ENCODE results near the gene SETBP1. TPM values are rescaled to one million over a fixed set of nuclear protein-coding genes. Genes with fewer than 3 reads are reported as not detected.

SETBP1 gene
- polyA plus RNA-seq, 1 experiment = 2.9 TPM

DNA sequence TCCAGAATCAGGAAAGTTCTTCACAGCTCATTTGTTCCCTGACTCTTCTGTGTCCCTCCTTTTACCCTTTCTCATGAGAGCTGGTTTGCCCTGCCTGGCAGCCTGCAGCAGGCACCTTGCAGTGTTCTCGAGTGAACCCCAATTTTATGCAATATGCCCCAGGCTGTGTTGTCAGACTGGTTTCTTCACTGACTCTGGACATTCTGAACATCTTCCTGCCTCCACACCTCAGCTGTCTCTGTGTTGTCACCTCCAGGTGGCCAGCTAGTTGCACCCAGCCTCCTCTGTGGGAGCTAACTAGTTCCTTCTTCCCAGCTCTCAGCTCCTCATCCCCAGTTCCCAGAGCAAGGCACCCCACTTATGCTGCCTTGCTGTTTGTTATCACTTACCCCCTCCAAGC is 5.5 kb downstream of the SETBP1 start:
- CTCF ChIA-PET = interaction anchor here (0.6 kb wide), 1 partner anchor 1087 kb away, joined by 3 read pairs; no protein-coding TSS in a partner anchor
- no peak overlapping the region for H3K4me3 ChIP-seq (ENCODE audit: low read depth, low read length)
- no peak for DNase-seq (ENCODE audit: low read depth)
- TF ChIP-seq, protein P1, sequence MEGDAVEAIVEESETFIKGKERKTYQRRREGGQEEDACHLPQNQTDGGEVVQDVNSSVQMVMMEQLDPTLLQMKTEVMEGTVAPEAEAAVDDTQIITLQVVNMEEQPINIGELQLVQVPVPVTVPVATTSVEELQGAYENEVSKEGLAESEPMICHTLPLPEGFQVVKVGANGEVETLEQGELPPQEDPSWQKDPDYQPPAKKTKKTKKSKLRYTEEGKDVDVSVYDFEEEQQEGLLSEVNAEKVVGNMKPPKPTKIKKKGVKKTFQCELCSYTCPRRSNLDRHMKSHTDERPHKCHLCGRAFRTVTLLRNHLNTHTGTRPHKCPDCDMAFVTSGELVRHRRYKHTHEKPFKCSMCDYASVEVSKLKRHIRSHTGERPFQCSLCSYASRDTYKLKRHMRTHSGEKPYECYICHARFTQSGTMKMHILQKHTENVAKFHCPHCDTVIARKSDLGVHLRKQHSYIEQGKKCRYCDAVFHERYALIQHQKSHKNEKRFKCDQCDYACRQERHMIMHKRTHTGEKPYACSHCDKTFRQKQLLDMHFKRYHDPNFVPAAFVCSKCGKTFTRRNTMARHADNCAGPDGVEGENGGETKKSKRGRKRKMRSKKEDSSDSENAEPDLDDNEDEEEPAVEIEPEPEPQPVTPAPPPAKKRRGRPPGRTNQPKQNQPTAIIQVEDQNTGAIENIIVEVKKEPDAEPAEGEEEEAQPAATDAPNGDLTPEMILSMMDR (IDR thresholded peaks at IDR 0.05; ENCODE audit: insufficient read depth, low read depth, low read length) = no peak
- no peaks in the 10 kb centered on the region for H3K36me3 ChIP-seq (ENCODE audit: control insufficient read depth, insufficient read depth, low read length)
- POLR2A ChIA-PET = no interaction called here
- H3K27me3 ChIP-seq (ENCODE audit: control insufficient read depth, insufficient read depth, low read length) = no peaks in the 10 kb centered on the region; the same call in 1 of the 2 replicates

DNA sequence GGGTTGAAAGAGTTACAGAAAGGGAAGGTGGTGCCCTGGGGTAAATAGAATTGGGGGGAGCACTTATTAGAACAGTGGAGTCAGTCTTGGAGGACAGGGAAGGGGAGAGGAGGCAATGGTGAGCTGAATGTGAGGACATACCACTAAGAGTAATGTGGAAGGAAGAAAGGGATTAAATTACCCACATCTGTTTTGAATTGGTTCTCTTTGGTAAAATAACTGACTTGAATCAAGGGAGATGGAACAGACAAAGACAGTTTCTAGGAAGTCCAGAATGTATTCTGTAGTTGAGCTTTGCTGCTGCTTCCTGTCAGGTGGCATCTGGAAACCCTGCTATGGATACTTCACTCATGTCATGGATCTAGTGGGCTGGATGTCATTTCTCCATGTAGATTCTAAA is 6.7 kb downstream of the SETBP1 start:
- H3K4me3 ChIP-seq (ENCODE audit: low read depth, low read length) = no peak overlapping the region
- TF ChIP-seq, protein P1 (IDR thresholded peaks at IDR 0.05; ENCODE audit: insufficient read depth, low read depth, low read length) = no peak
- POLR2A ChIA-PET = no interaction called here
- CTCF ChIA-PET = interaction anchor here (0.7 to 1.4 kb wide), 3 partner anchors 13 to 206 kb away, joined by 3 to 4 read pairs (median 4); no protein-coding TSS in a partner anchor
- no peaks in the 10 kb centered on the region for H3K36me3 ChIP-seq (ENCODE audit: control insufficient read depth, insufficient read depth, low read length)
- no peak for DNase-seq (ENCODE audit: low read depth)
- no peaks in the 10 kb centered on the region; the same call in 1 of the 2 replicates for H3K27me3 ChIP-seq (ENCODE audit: control insufficient read depth, insufficient read depth, low read length)

DNA sequence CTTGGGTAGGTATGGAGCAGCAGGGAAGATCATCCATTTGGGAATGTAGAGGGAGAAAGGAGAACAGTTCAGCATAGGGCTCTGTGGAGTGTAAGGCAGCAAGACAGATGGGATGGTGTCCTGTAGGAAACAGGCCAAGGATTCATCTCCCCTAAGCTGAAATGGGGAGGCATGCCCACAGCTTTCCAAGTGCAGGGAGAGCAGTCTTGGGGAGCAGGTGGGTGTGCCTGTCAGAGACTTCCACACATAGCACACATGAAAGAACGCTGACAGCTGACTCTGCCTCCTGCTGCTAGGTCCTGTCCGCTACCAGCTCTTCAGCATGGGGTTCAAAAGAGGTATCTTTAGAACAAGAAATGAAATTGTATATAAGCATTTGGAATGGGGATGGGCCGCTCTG is 9.0 kb downstream of the SETBP1 start:
- ChIA-PET CTCF (interaction anchor here (0.5 kb wide), 1 partner anchor 41 kb away, joined by 3 read pairs; no protein-coding TSS in a partner anchor), POLR2A (no interaction called here)
- Histone ChIP-seq H3K36me3 (ENCODE audit: control insufficient read depth, insufficient read depth, low read length) (no peaks in the 10 kb centered on the region), H3K27me3 (ENCODE audit: control insufficient read depth, insufficient read depth, low read length) (no peaks in the 10 kb centered on the region), H3K4me3 (ENCODE audit: low read depth, low read length) (no peak overlapping the region)
- DNase-seq (ENCODE audit: low read depth) = no peak
- TF ChIP-seq, protein P1 (IDR thresholded peaks at IDR 0.05; ENCODE audit: insufficient read depth, low read depth, low read length) = no peak

DNA sequence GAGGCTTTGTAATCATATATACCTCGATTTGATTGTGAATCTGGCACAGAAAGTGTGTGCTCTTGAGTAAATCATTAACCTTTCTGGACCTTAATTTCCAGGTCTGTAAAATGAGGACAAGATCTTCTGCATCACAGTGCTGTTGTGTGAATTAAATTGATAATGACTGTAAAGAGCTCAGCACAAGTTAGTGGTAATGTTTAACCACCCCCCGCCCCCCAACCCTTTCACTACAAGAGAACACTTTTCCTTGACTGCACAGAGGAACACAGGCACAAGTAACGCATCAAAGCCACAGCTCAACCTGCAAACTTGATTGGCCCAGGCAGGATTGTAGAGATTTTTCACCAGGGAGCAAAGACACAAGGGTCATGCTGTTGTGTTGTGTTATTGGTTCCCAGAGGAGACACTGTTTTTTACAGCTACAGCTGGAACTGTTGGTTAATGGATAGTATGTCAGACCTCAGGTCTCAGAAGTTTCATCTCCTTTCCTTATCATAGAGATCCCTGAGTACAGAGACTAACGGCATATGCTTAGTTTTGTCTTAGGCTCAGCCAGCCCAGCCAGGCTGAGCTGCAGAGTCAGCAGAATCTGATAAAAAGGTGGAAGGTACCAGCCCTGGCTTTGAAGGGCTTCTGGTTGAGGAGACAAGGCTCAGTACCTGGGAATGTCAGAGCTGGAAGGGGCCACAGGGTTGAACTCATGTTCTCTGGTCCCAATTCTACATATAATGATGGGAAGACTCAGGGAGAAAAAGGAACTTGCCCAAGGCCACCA is 10.6 kb downstream of the SETBP1 start:
- POLR2A ChIA-PET = no interaction called here
- TF ChIP-seq, protein P1 (IDR thresholded peaks at IDR 0.05; ENCODE audit: insufficient read depth, low read depth, low read length) = no peak
- Histone ChIP-seq H3K4me3 (ENCODE audit: low read depth, low read length) (no peak overlapping the region), H3K27me3 (ENCODE audit: control insufficient read depth, insufficient read depth, low read length) (no peaks in the 10 kb centered on the region), H3K36me3 (ENCODE audit: control insufficient read depth, insufficient read depth, low read length) (no peaks in the 10 kb centered on the region)
- no peak for DNase-seq (ENCODE audit: low read depth)
- CTCF ChIA-PET = no interaction called here

DNA sequence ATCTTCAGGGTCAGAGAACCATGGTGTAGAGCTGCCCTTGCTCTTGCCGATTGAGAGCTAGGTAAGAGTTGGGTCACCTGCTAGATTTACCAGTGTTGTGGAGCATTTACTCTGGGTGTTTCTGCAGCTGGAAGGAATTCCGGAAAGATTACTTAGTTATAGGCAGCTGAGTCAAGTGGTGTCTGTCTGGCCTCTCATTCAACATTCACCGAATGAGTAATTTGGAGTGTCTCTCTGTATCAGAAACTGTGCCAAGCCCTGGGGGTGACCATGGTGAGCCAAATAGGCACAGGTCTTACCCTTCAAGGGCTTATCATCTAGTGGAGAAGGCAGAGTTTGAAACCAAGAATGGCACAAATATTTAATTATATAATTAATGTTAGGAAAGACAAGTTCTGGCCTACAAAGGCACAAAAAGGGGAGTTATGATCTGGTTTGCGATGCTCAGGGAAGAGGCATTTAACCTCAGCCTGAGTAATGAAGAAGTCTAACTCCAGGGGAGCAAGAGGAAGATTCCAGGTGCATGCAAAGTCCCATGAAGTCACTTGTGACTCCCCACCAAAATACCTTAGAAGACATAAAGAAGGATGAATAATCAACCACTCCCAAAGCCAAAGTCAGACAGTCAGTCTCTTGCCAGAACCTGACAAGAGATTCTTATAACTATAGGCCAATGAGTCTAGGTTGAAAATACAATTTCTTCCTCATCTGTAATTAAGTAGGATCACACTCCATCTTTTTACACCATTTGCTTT is 12.5 kb downstream of the SETBP1 start:
- no peaks in the 10 kb centered on the region for H3K36me3 ChIP-seq (ENCODE audit: control insufficient read depth, insufficient read depth, low read length)
- POLR2A ChIA-PET = no interaction called here
- H3K4me3 ChIP-seq (ENCODE audit: low read depth, low read length) = no peak overlapping the region
- DNase-seq (ENCODE audit: low read depth) = no peak
- CTCF ChIA-PET = interaction anchor here (1.0 kb wide), 1 partner anchor 14 kb away, joined by 4 read pairs; no protein-coding TSS in a partner anchor
- TF ChIP-seq, protein P1 (IDR thresholded peaks at IDR 0.05; ENCODE audit: insufficient read depth, low read depth, low read length) = no peak
- H3K27me3 ChIP-seq (ENCODE audit: control insufficient read depth, insufficient read depth, low read length) = no peaks in the 10 kb centered on the region

Measured in BJ (cell line).